ENCODE data around the gene PACSIN1.
"Not testable (repeated sequence)": the region's sequence is repeated elsewhere in the genome, so short reads cannot be mapped to it uniquely, and the experiment has no call there.

PACSIN1 gene

GRCh38 chr6:34474754-34475153 is 8.9 kb downstream of the PACSIN1 start:
- no peak for DNase-seq (ENCODE audit: low read depth)
- TF ChIP-seq CTCF (IDR thresholded peaks at IDR 0.05; ENCODE audit: insufficient read depth, low read depth, low read length, missing control alignments), result no peak
- no peak overlapping the region for H3K4me3 ChIP-seq (ENCODE audit: low read length)

DNA sequence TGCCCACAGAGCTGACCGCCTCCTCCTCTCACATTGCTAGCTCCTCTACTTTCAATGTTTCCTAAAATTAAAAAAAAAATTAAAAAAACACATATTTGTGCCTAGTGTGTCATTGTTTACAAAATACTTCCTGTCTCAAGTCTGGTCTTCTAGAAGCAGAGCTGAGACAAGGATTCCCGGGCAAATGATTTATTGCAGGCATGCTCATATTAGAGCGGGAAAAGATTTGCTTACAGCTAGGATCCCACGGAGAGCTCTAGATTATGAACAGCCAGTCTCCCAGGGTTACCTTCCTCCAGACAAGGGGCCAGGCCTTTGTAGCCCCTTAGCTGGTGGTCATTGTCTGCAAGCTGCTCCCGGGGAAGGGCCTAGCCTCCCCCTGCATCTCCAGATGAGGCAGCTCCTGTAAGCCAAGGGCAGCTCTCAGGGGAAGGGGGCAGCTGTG is 9.4 kb downstream of the PACSIN1 start:
- no peak overlapping the region for H3K4me3 ChIP-seq (ENCODE audit: low read length)
- no peak for TF ChIP-seq CTCF (IDR thresholded peaks at IDR 0.05; ENCODE audit: insufficient read depth, low read depth, low read length, missing control alignments)
- DNase-seq (ENCODE audit: low read depth), result no peak

- H3K4me3 ChIP-seq (ENCODE audit: low read length), result no peak overlapping the region
- TF ChIP-seq CTCF (IDR thresholded peaks at IDR 0.05; ENCODE audit: insufficient read depth, low read depth, low read length, missing control alignments), result no peak
- DNase-seq (ENCODE audit: low read depth), result no peak
Measured at GRCh38 chr6:34475767-34476328, 10.0 kb downstream of the PACSIN1 start.

DNA sequence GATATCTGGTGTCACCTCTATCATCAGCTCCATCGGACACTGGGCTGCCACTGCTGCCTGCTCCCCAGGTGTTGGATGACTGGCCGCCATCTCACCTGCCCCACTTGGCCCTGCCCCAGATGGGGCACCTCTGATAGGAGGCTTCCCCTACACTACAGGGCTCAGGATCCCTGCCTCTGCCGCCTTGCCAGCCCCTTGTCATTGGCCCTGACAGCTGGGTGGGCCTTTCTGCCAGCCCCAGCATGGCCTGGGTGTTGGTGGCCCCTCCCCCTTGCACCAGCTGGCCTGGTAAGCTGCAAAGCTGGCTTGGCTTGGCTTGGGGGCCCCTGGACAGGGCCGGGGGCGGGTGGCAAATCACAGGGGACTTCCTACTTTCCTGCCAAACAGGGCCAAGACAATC is 10.6 kb downstream of the PACSIN1 start:
- no peak for DNase-seq (ENCODE audit: low read depth)
- TF ChIP-seq CTCF (IDR thresholded peaks at IDR 0.05; ENCODE audit: insufficient read depth, low read depth, low read length, missing control alignments), result no peak
- no peak overlapping the region for H3K4me3 ChIP-seq (ENCODE audit: low read length)

GRCh38 chr6:34476921-34477320 is 11.0 kb downstream of the PACSIN1 start:
- no peak for TF ChIP-seq CTCF (IDR thresholded peaks at IDR 0.05; ENCODE audit: insufficient read depth, low read depth, low read length, missing control alignments)
- no peak for DNase-seq (ENCODE audit: low read depth)
- no peak overlapping the region for H3K4me3 ChIP-seq (ENCODE audit: low read length)

DNA sequence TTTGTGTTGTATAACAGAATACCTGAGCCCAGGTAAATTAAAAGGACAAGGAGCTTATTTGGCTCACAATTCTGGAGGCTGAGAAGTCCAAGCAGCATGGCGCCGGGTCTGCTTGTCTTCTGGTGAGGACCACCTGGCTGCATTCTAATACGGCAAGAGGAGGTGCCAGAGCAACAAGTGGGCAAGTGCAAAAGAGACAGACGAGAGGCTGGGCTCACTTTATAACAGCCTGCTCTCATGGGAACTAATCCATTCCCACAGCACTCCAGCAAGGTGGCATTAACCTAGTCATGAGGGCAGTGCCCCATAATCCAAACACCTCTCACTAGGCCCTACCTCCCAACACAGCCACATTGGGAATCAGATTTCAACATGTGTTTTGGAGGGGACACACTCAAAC is 12.9 kb downstream of the PACSIN1 start:
- DNase-seq (ENCODE audit: low read depth), result no peak
- H3K4me3 ChIP-seq (ENCODE audit: low read length), result no peak overlapping the region
- no peak for TF ChIP-seq CTCF (IDR thresholded peaks at IDR 0.05; ENCODE audit: insufficient read depth, low read depth, low read length, missing control alignments)

- DNase-seq (ENCODE audit: low read depth); H3K4me3 ChIP-seq (ENCODE audit: low read length): not testable (repeated sequence)
Measured at GRCh38 chr6:34483781-34484180, 17.9 kb downstream of the PACSIN1 start.
